Endodermal cell (in vitro differentiated cells): ENCODE measurements around the gene GLA. TPM values are rescaled to one million over a fixed set of nuclear protein-coding genes. Genes with fewer than 3 reads are reported as not detected.

Experiments used
- DNase-seq: peaks from one replicate; pipeline ENCODE4 v3.0.0-alpha.2; 2017
- H3K27ac ChIP-seq: 2 replicates; pipeline ENCODE4 v1.5.1; 2013; ENCODE audit warnings: mild to moderate bottlenecking, low read depth, low read length, moderate library complexity
- H3K27me3 ChIP-seq: 2 replicates; pipeline ENCODE4 v1.6.1; 2013; ENCODE audit warnings: mild to moderate bottlenecking, low read length, moderate library complexity; ENCODE audit not compliant: insufficient read depth, control insufficient read depth, poor library complexity, severe bottlenecking
- H3K36me3 ChIP-seq: 2 replicates; pipeline ENCODE4 v1.7.0; 2013; ENCODE audit warnings: mild to moderate bottlenecking, low read length, moderate library complexity; ENCODE audit not compliant: control insufficient read depth, insufficient read depth
- H3K4me1 ChIP-seq: one replicate; pipeline ENCODE4 v1.7.0; 2013; ENCODE audit warnings: low read length; ENCODE audit not compliant: control insufficient read depth, insufficient read depth
- H3K4me3 ChIP-seq: 2 replicates; pipeline ENCODE4 v1.5.1; 2013; ENCODE audit warnings: mild to moderate bottlenecking, low read length, moderate library complexity
- H3K9ac ChIP-seq: 2 replicates; pipeline ENCODE4 v1.6.1; 2013; ENCODE audit warnings: mild to moderate bottlenecking, low read length, moderate library complexity; ENCODE audit not compliant: poor library complexity, severe bottlenecking; ENCODE audit errors: extremely low read depth
- H3K9me3 ChIP-seq: 2 replicates; pipeline ENCODE4 v1.6.1; 2013; ENCODE audit warnings: mild to moderate bottlenecking, low read length, moderate library complexity; ENCODE audit not compliant: control insufficient read depth
- H3K27ac Mint-ChIP-seq: 2 replicates; pipeline ENCODE4 v1.8.0; 2020; ENCODE audit warnings: mixed read lengths
- H3K27me3 Mint-ChIP-seq: 2 replicates; pipeline ENCODE4 v1.8.0; 2021; ENCODE audit warnings: mild to moderate bottlenecking, mixed read lengths; ENCODE audit not compliant: insufficient read depth
- H3K36me3 Mint-ChIP-seq: 2 replicates; pipeline ENCODE4 v1.8.0; 2020; ENCODE audit warnings: low read depth, mixed read lengths
- H3K4me1 Mint-ChIP-seq: 2 replicates; pipeline ENCODE4 v1.8.0; 2020; ENCODE audit warnings: mixed read lengths
- H3K4me3 Mint-ChIP-seq: 2 replicates; pipeline ENCODE4 v1.8.0; 2020; ENCODE audit warnings: mild to moderate bottlenecking, moderate library complexity, mixed read lengths
- H3K9me3 Mint-ChIP-seq: 2 replicates; pipeline ENCODE4 v1.8.0; 2020; ENCODE audit warnings: mild to moderate bottlenecking, mixed read lengths
- WGBS, 2 experiments: methylation state at CpG; one replicate each; pipeline versions ENCODE4 v1.1.5 to v1.1.7; 2013; ENCODE audit warnings: missing lambda C conversion rate in 2 of 2, mixed read lengths in 1 of 2; ENCODE audit not compliant: insufficient coverage in 1 of 2, insufficient read length in 1 of 2; 5-methylcytosine and 5-hydroxymethylcytosine counted together
- long read RNA-seq, 4 experiments: library from polyadenylated mRNA in 2 of 4; library from RNA in 1 of 4; library from capped mRNA in 1 of 4; stranded (forward) in 3 of 4; unstranded in 1 of 4; transcript quantifications; one replicate each; pipeline ENCODE4 v2.0.0, GENCODE V29; 2020 to 2021; ENCODE audit warnings: inconsistent platforms in 1 of 4
- polyA plus RNA-seq, 2 experiments: library from polyadenylated mRNA; stranded (reverse); fragments of 50-300 nt; gene quantifications; one replicate each; pipeline ENCODE4 v1.2.3, GENCODE V29; 2013
- total RNA-seq, 2 donors: library from RNA; stranded (reverse); fragmentation: NEBNext Ultra II Directional in 1 of 2; extraction: Animal tissue kit (Norgen Biotek cat#: 25700) in 1 of 2; gene quantifications; 2 replicates in 1 of 2; 3 replicates in 1 of 2; pipeline ENCODE4 v1.2.1, GENCODE V29; 2021
- TF ChIP-seq, protein P1 (sequence below): fragments of 200-600 bp; sonication (generic); conservative IDR thresholded peaks from 2 replicates; pipeline ENCODE4 v1.5.0; 2021; ENCODE audit warnings: antibody characterized with exemption, mild to moderate bottlenecking

The GLA gene
- 10 to 100 TPM; 33.2 to 35.9 TPM for total RNA-seq
- polyA plus RNA-seq (2013, experiment 1 of 2), result 40.6 TPM
- polyA plus RNA-seq (2013, experiment 2 of 2), result 31.9 TPM
- long read RNA-seq, experiment 1, transcript GLA-201 (7 exons, 1,318 nt), result major isoform, 6 of 14 reads
- long read RNA-seq, experiment 1, partial matches to known transcripts, result 3 of 14 reads
- long read RNA-seq, experiment 1, other reads (novel, unspliced or antisense), result 2 of 14 reads
- long read RNA-seq, experiment 2, transcript GLA-201 (7 exons, 1,318 nt), result major isoform, 23 of 33 reads
- long read RNA-seq, experiment 2, partial matches to known transcripts, result 0 of 33 reads
- long read RNA-seq, experiment 2, other reads (novel, unspliced or antisense), result 7 of 33 reads
- long read RNA-seq, experiment 3, transcript GLA-201 (7 exons, 1,318 nt), result major isoform, 78 of 95 reads
- long read RNA-seq, experiment 3, transcript GLA-204 (3 exons, 793 nt), result minor isoform, 12 of 95 reads
- long read RNA-seq, experiment 3, partial matches to known transcripts, result 0 of 95 reads
- long read RNA-seq, experiment 3, other reads (novel, unspliced or antisense), result 3 of 95 reads
- long read RNA-seq, experiment 4, transcript GLA-204 (3 exons, 793 nt), result minor isoform, 10 of 75 reads
- long read RNA-seq, experiment 4, transcript GLA-201 (7 exons, 1,318 nt), result major isoform, 62 of 75 reads
- long read RNA-seq, experiment 4, partial matches to known transcripts, result 1 of 75 reads
- long read RNA-seq, experiment 4, other reads (novel, unspliced or antisense), result 2 of 75 reads

DNA sequence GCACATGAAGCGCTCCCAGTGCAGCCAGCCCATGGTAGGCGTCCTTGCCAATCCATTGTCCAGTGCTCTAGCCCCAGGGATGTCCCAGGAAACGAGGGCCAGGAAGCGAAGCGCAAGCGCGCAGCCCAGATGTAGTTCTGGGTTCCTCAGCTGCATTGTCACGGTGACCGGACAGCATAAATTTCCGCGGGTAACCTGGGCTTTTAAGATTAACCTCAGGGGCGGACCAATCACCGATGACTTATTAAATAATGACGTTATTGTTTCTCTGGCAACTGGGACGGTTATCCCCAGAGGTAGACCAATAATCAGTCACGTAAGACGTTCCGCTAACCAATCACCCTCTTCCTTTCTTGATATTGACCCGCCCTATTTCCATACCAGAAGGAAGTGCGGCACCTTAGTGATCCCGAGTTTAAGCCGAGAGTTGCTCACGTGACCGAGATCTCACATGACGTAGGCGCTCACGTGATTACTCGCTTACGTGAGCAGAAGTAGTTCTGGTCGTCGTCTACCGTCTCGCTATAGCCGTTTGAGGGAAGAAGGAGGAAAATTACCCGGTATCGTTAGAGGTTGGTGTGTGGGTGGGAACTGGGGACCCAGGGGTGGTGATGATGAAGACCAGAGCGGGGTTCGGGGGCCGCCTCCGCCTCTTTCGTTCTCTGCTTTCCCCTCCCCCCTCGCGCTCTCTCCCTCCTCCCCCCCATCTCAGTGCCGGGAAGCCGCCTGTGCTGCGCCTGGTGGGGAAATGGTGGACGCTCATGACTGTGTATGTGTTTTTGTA is at the start of gene GLA, which contains the start of gene HNRNPH2:
Gene GLA (minus strand): TSS at position 178 of the 784 bp plus-strand sequence. CDS start 22 bp downstream, at position 156.
Gene HNRNPH2 (plus strand): TSS at position 475 of the 784 bp plus-strand sequence. CDS start 3,767 bp downstream, outside the sequence.
- peak within 1 kb of the TSS; percentile 99 for H3K27ac Mint-ChIP-seq
- H3K27me3 Mint-ChIP-seq, result no peaks in the 10 kb centered on the region
- Histone ChIP-seq H3K36me3 (peaks cover 21% of the 10 kb centered on the region), H3K4me3 (peak within 1 kb of the TSS; percentile 92), H3K4me1 (no peaks in the 10 kb centered on the region), H3K9ac (peak within 1 kb of the TSS; percentile 99), H3K27ac (peak within 1 kb of the TSS; percentile 95), H3K9me3 (no peaks in the 10 kb centered on the region), H3K27me3 (no peaks in the 10 kb centered on the region)
- H3K9me3 Mint-ChIP-seq, result peaks cover 39% of the 10 kb centered on the region
- peaks cover 21% of the 10 kb centered on the region for H3K36me3 Mint-ChIP-seq
- peak; percentile 94 for DNase-seq
- peaks cover 5% of the 10 kb centered on the region for H3K4me1 Mint-ChIP-seq
- TF ChIP-seq, protein P1, sequence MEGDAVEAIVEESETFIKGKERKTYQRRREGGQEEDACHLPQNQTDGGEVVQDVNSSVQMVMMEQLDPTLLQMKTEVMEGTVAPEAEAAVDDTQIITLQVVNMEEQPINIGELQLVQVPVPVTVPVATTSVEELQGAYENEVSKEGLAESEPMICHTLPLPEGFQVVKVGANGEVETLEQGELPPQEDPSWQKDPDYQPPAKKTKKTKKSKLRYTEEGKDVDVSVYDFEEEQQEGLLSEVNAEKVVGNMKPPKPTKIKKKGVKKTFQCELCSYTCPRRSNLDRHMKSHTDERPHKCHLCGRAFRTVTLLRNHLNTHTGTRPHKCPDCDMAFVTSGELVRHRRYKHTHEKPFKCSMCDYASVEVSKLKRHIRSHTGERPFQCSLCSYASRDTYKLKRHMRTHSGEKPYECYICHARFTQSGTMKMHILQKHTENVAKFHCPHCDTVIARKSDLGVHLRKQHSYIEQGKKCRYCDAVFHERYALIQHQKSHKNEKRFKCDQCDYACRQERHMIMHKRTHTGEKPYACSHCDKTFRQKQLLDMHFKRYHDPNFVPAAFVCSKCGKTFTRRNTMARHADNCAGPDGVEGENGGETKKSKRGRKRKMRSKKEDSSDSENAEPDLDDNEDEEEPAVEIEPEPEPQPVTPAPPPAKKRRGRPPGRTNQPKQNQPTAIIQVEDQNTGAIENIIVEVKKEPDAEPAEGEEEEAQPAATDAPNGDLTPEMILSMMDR, result no peak
- WGBS, 2 experiments, result 0% methylated on average over 8 to 34 of the region's 47 CpGs
- peak within 1 kb of the TSS; percentile 76 for H3K4me3 Mint-ChIP-seq

DNA sequence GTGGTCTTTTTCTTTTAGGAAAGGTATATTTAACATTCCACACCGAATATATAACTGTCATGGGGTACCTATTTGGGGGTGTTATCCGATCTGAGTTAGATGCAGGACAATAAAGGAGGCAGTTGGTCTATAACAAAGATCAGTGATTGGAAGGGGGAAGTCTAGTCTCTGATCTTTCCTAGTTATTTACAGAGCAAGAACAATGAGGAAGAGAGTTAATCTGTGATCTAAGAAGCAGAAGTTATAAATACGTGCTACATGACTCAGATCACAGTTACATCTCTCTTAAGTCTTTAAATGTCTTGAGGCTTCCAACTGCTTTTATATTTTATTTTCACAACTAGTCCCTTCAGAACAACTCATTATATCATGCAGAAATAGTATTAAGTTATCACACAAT is 44.3 kb upstream of the GLA start:
- peaks cover 42% of the 10 kb centered on the region for H3K36me3 Mint-ChIP-seq

More for the DNA sequence above, 44.3 kb upstream of the GLA start:
- DNase-seq, result no peak
- no peaks in the 10 kb centered on the region for H3K27me3 ChIP-seq
- H3K36me3 ChIP-seq, result no peaks in the 10 kb centered on the region
- no peak overlapping the region for H3K9ac ChIP-seq
- Mint-ChIP-seq H3K9me3 (peaks cover 53% of the 10 kb centered on the region), H3K27me3 (no peaks in the 10 kb centered on the region), H3K4me3 (no peak overlapping the region), H3K4me1 (peaks cover 1% of the 10 kb centered on the region), H3K27ac (no peak overlapping the region)
- H3K4me1 ChIP-seq, result no peaks in the 10 kb centered on the region
- H3K27ac ChIP-seq, result no peak overlapping the region
- H3K9me3 ChIP-seq, result no peaks in the 10 kb centered on the region
- WGBS, 2 experiments, result 89% methylated on average over 2 of the region's 3 CpGs; no CpG with 5 or more reads in 1 of the 2 experiments
- TF ChIP-seq, protein P1, result no peak
- H3K4me3 ChIP-seq, result no peak overlapping the region
